ENCODE data around the gene PRKACB.
"Not testable (repeated sequence)": the region's sequence is repeated elsewhere in the genome, so short reads cannot be mapped to it uniquely, and the experiment has no call there.

PRKACB gene

GRCh38 chr1:84269306-84269705 lies 125.2 kb downstream of the PRKACB start:
- no peak for DNase-seq (ENCODE audit: low read depth)

DNA sequence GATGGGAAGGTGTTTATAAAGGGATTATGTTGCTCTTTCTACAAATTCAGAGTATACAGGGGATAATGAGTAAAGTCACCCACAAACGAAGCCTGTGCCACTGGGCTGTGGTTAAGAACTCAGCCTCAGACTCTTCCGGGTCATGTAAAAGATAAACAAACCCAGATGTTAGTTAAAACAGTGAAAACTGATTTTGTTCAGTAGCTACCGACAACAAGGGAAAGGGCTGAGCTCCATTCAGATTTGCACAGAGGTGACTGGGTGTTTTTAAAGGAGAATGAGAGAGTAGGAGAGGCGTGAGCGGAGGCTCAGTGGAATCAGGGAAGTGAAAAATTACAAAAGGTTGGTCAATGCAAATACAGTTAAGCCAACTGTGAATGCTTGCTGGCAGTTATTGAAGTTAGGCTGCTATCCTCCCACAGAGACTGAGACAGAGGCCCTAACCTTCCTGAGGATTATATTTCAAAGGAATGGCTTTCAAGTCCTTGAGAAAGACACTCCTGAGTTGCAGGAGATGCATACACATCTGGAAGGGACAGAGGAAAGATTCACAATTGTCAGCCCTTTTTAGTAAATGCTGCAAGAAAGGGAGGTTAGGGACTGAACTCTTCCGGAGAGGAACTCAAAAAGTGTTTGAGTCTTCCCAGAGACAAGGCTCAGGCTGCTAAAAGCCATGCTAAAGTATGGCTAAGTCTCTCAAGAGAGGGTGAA lies 127.5 kb downstream of the PRKACB start:
- DNase-seq (ENCODE audit: low read depth), result no peak

GRCh38 chr1:84272401-84272800 lies 128.3 kb downstream of the PRKACB start:
- DNase-seq (ENCODE audit: low read depth), result no peak

DNA sequence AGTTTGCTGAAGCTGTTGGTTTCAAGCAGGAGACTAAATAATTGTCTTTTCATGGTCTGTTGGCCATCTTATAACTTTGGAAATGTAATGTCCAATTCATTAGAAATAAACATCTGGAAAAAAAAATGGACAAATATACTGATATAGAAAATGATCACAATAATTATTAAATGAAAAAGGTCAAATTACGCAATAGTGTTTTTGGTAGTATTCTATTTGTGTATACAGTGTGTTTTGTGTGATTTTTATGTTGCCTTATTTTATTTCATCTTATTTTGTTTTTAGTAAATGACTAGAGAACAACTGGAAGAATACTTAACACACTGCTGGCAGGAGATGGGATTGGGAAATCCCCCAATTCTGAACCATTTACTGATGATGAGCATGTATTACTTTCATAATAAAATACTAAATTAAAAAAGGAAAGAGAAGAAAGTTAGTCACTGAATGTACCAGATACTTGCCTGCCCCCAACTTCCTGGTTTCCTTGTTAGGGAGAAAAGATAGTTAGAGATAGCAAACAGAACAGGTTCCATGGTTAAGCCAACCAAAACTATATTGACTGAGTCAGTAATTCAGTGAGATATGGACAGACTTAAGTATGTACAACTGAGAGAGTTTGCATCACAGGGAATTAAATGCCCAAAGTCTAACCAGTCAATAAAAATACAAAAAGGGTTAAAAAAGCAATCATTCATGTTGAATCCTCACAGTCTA lies 133.4 kb downstream of the PRKACB start:
- no peak for DNase-seq (ENCODE audit: low read depth)

- DNase-seq (ENCODE audit: low read depth), result no peak
These were observed 134.8 kb downstream of the PRKACB start for GRCh38 chr1:84278905-84279304.

DNA sequence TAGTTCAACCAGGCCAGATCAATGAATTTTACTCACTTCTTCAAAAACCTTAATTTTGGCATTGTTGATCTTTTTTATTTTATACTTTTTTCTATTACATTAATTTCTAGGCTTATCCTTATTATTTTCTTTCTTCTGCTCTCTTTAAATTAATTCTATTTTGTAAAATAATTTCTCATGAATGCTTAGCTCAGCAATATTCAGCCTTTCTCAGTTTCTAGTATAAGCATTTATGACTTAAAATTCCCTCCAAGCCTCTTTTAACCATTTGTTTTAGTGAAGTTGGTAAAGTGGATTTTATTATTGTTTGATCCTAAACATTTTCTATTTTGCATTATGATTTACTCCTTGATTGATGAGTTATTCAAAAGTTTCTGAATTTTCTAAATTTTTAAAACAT lies 136.8 kb downstream of the PRKACB start:
- DNase-seq (ENCODE audit: low read depth), result no peak

DNA sequence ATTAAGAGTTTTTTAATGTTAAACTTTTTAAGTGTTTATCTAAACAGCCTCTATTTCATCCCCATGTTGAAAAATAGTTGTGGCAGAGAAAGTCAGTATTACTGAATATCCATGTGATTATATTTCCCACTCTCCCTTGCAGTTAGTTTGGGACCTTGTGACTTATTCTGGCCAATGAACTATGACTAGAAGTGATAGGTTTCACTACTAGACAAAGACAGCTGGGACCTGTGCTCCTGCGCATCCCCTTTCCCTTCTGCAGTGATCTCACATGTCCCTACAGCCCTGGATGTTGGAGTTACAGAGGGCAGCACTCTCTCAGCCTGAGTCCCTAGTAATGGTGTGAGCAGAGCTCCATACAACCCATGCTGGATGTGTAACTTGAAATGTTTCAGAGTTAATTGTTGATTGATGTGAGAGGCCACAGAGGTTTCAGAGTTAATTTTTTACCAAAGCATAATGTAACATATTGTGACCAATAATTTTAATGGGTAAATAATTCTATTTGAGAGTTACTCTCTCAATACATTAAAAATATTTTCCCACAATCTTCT lies 138.8 kb downstream of the PRKACB start:
- DNase-seq (ENCODE audit: low read depth), result no peak

DNA sequence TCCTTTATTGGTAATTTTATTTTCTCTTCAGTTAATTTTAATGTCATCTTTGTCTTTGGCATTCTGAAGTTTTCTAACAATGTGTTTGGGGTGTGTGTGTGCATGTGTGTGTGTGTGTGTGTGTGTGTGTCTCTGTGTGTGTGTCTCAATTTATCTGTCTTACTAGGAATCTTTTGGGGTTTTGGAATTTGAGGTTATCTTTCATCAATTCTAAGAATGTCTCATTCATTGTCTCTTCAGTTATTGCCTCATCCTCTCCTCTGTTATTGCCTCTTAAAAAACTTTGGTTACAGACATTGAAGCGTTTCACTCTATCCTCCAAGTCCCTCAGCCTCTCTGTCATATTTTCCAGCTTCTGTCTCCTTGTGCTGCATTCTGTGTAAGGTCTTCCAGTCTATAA lies 139.3 kb downstream of the PRKACB start:
- DNase-seq (ENCODE audit: low read depth), result no peak

GRCh38 chr1:84286071-84286470 lies 142.0 kb downstream of the PRKACB start:
- DNase-seq (ENCODE audit: low read depth), result no peak

DNA sequence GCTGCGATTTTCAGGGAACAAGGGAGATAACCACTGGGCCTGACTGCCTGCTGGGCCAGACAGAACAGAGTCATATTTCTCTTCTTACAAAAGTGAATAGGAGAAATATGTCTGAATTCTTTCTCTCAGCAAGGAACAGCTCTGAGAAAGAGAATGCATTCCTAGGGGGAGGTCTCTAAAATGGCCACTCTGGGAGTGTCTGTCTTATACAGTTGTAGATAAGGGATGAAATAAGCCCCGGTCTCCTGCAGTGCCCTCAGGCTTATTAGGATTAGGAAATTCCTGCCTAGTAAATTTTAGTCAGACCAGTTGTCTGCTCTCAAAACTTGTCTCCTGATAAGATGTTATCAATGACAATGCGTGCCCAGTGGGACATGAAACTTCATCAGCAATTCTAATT lies 143.3 kb downstream of the PRKACB start:
- DNase-seq (ENCODE audit: low read depth), result not testable (repeated sequence)
